B cell (primary cell): ENCODE data around the gene SLC2A4RG. TPM values are rescaled to one million over a fixed set of nuclear protein-coding genes. Genes with fewer than 3 reads are reported as not detected.

Source experiments
- ATAC-seq: fragments of 200-7000 bp; cut with Tn5 transposase; one replicate; pipeline ENCODE4 v1.10.0; 2021; ENCODE audit warnings: low read depth, mild to moderate bottlenecking, moderate number of reproducible peaks, moderate library complexity
- CTCF ChIA-PET: fragments of 350-600 bp; sonication (Branson Sonifier 250); formaldehyde crosslinking; loops from one replicate; lab custom pipeline; 2021; ENCODE audit warnings: antibody characterized with exemption, inconsistent platforms; lab: Charles Lee
- POLR2A ChIA-PET: fragments of 350-600 bp; sonication (Branson Sonifier 250); formaldehyde crosslinking; loops from one replicate; lab custom pipeline; 2021; ENCODE audit warnings: antibody characterized with exemption; lab: Charles Lee
- DNase-seq: peaks from one replicate; pipeline ENCODE4 v3.0.0; 2013
- H2AFZ ChIP-seq: 2 replicates; pipeline ENCODE4 v1.6.1; 2012; ENCODE audit warnings: mild to moderate bottlenecking, low read depth, low read length; ENCODE audit not compliant: insufficient read depth, poor library complexity, severe bottlenecking
- H3K27ac ChIP-seq, 2 donors: 1 replicate in 1 of 2; 2 replicates in 1 of 2; pipeline ENCODE4 v1.5.1; 2012 to 2013; ENCODE audit warnings: low read length in 2 of 2, mild to moderate bottlenecking in 2 of 2, moderate library complexity in 1 of 2
- H3K27me3 ChIP-seq, 4 experiments: fragments of 200-600 bp in 1 of 4; sonication (generic) in 1 of 4; replicated peaks in 1 of 4; 1 replicate in 2 of 4; 2 replicates in 2 of 4; pipeline versions ENCODE4 v1.6.1 to v1.7.0; 2013 to 2016; ENCODE audit warnings: low read length in 3 of 4, mild to moderate bottlenecking in 2 of 4, mixed read lengths in 1 of 4, moderate library complexity in 1 of 4; ENCODE audit not compliant: insufficient read depth in 4 of 4, control insufficient read depth in 3 of 4; ENCODE audit errors: control extremely low read depth in 1 of 4
- H3K36me3 ChIP-seq, 2 experiments: replicated peaks in 1 of 2; 1 replicate in 1 of 2; 2 replicates in 1 of 2; pipeline versions ENCODE4 v1.6.1 to v1.7.1; 2013; ENCODE audit warnings: low read length in 1 of 2; ENCODE audit not compliant: insufficient read depth in 2 of 2, control insufficient read depth in 1 of 2; ENCODE audit errors: control extremely low read depth in 1 of 2, extremely low read depth in 1 of 2
- H3K4me1 ChIP-seq, 2 donors: fragments of 200-600 bp in 1 of 2; sonication (generic) in 1 of 2; 1 replicate in 1 of 2; 2 replicates in 1 of 2; pipeline versions ENCODE4 v1.5.1 to v1.6.1; 2013 to 2017; ENCODE audit warnings: low read length in 2 of 2; ENCODE audit not compliant: control insufficient read depth in 2 of 2, insufficient read depth in 2 of 2
- H3K4me2 ChIP-seq: replicated peaks from 2 replicates; pipeline ENCODE3; 2012; ENCODE audit warnings: mild to moderate bottlenecking, low read depth, low read length; ENCODE audit not compliant: poor library complexity, severe bottlenecking
- H3K4me3 ChIP-seq, 5 experiments: fragments of 200-600 bp in 1 of 5; sonication (generic) in 1 of 5; 1 replicate in 3 of 5; 2 replicates in 2 of 5; pipeline versions ENCODE4 v1.5.1 to v1.7.0; 2011 to 2016; ENCODE audit warnings: low read length in 4 of 5, mild to moderate bottlenecking in 4 of 5, low read depth in 2 of 5, control low read depth in 1 of 5, moderate library complexity in 1 of 5; ENCODE audit not compliant: insufficient read depth in 1 of 5; ENCODE audit errors: control extremely low read depth in 1 of 5, extremely low read depth in 1 of 5
- H3K79me2 ChIP-seq: fragments of 200-600 bp; sonication (generic); one replicate; pipeline ENCODE4 v1.6.0; 2016; ENCODE audit warnings: low read length; ENCODE audit not compliant: control insufficient read depth, insufficient read depth
- H3K9ac ChIP-seq: fragments of 200-600 bp; sonication (generic); 2 replicates; pipeline ENCODE4 v1.6.1; 2017; ENCODE audit warnings: mild to moderate bottlenecking, low read length, moderate library complexity
- H3K9me3 ChIP-seq, 3 donors: one replicate each; pipeline versions ENCODE4 v1.6.1 to v1.7.1; 2013; ENCODE audit warnings: low read length in 2 of 3; ENCODE audit not compliant: control insufficient read depth in 2 of 3, insufficient read depth in 1 of 3; ENCODE audit errors: control extremely low read depth in 1 of 3
- H4K20me1 ChIP-seq: 2 replicates; pipeline ENCODE4 v1.6.0; 2012; ENCODE audit warnings: mild to moderate bottlenecking, low read length; ENCODE audit not compliant: insufficient read depth, control insufficient read depth, poor library complexity, severe bottlenecking
- H3K27ac Mint-ChIP-seq: one replicate; pipeline ENCODE4 v1.8.0; 2021; ENCODE audit warnings: mixed read lengths
- H3K27me3 Mint-ChIP-seq: one replicate; pipeline ENCODE4 v1.8.0; 2021; ENCODE audit warnings: mixed read lengths
- H3K4me1 Mint-ChIP-seq: one replicate; pipeline ENCODE4 v1.8.0; 2021; ENCODE audit warnings: mixed read lengths
- H3K4me3 Mint-ChIP-seq: one replicate; pipeline ENCODE4 v1.8.0; 2021; ENCODE audit warnings: mixed read lengths
- H3K9me3 Mint-ChIP-seq: one replicate; pipeline ENCODE4 v1.8.0; 2022; ENCODE audit warnings: mixed read lengths; ENCODE audit not compliant: insufficient read depth
- CTCF ChIP-seq: fragments of 200-600 bp; IDR thresholded peaks from one replicate; pipeline ENCODE4 v1.8.0; 2022; ENCODE audit warnings: antibody characterized with exemption, mild to moderate bottlenecking
- EZH2 ChIP-seq: IDR thresholded peaks from 2 replicates; pipeline ENCODE4 v1.6.1; 2012; ENCODE audit warnings: borderline replicate concordance, low read depth, mild to moderate bottlenecking, moderate library complexity, low read length; ENCODE audit not compliant: insufficient read depth, poor library complexity, severe bottlenecking
- WGBS: methylation state at CpG from one replicate; pipeline ENCODE4 v1.1.5; 2013; ENCODE audit warnings: missing lambda C conversion rate; ENCODE audit not compliant: insufficient coverage; 5-methylcytosine and 5-hydroxymethylcytosine counted together
- intact Hi-C: fragments of 100-400 bp; cut with micrococcal nuclease; formaldehyde crosslinking; loops from one replicate; pipeline ENCODE4 v1.10.0; 2022
- polyA plus RNA-seq: library from polyadenylated mRNA; depleted of rRNA; stranded (reverse); fragments of >200 nt; gene quantifications from 2 replicates; pipeline ENCODE4 v1.2.3, GENCODE V29; 2012
- total RNA-seq, 2 donors: library from RNA; stranded (reverse); fragments of 120-200 nt in 1 of 2; gene quantifications; 1 replicate in 1 of 2; 2 replicates in 1 of 2; pipeline versions ENCODE4 v1.2.3 to v1.2.4, GENCODE V29; 2013 to 2022

SLC2A4RG gene
- total and polyA plus RNA-seq, 2 donors (not counting 1 experiment from before 2014, with no cell fraction given): 39.7 to 49.4 TPM

GRCh38 chr20:63743210-63743970 lies 3.8 kb downstream of the SLC2A4RG start:
- no peaks in the 10 kb centered on the region for H3K79me2 ChIP-seq
- Mint-ChIP-seq H3K4me1 (no peaks in the 10 kb centered on the region), H3K27me3 (no peaks in the 10 kb centered on the region), H3K27ac (no peak overlapping the region), H3K4me3 (no peak overlapping the region), H3K9me3 (no peaks in the 10 kb centered on the region)
- H4K20me1 ChIP-seq: peaks cover 5% of the 10 kb centered on the region
- intact Hi-C loops: no loop called here
- POLR2A ChIA-PET: no interaction called here
- DNase-seq (no peak), ATAC-seq (no peak)
- no peak for TF ChIP-seq CTCF
- TF ChIP-seq EZH2: no peak
- no peaks in the 10 kb centered on the region for H3K9me3 ChIP-seq
- WGBS: 96% methylated on average over 24 of the region's 31 CpGs
- CTCF ChIA-PET: interaction anchor here (0.7 kb wide), 1 partner anchor 331 kb away, joined by 3 read pairs; no protein-coding TSS in a partner anchor
- peaks cover 0 to 4% of the 10 kb centered on the region in 2 experiments for H3K36me3 ChIP-seq
- no peak overlapping the region for H3K4me2 ChIP-seq
- no peak overlapping the region for H3K4me3 ChIP-seq
- H2AFZ ChIP-seq: no peak overlapping the region
- H3K27me3 ChIP-seq: no peaks in the 10 kb centered on the region
- peaks cover 14 to 20% of the 10 kb centered on the region in 2 donors for H3K4me1 ChIP-seq
- H3K9ac ChIP-seq: no peak overlapping the region
- H3K27ac ChIP-seq: no peak overlapping the region

GRCh38 chr20:63744158-63744557 lies 4.6 kb downstream of the SLC2A4RG start:
- no peak overlapping the region for H3K4me3 ChIP-seq
- intact Hi-C loops: no loop called here

More at GRCh38 chr20:63744158-63744557, 4.6 kb downstream of the SLC2A4RG start:
- Mint-ChIP-seq H3K4me1 (no peaks in the 10 kb centered on the region), H3K27me3 (no peaks in the 10 kb centered on the region), H3K4me3 (no peak overlapping the region), H3K9me3 (no peaks in the 10 kb centered on the region), H3K27ac (no peak overlapping the region)
- no peak overlapping the region for H3K27ac ChIP-seq
- H3K9me3 ChIP-seq: no peaks in the 10 kb centered on the region
- ATAC-seq (no peak), DNase-seq (no peak)
- WGBS: 80% methylated on average over 4 of the region's 4 CpGs
- no peak overlapping the region for H2AFZ ChIP-seq
- H3K27me3 ChIP-seq: no peaks in the 10 kb centered on the region
- no peaks in the 10 kb centered on the region for H4K20me1 ChIP-seq
- POLR2A ChIA-PET: no interaction called here
- CTCF ChIA-PET: no interaction called here
- no peaks in the 10 kb centered on the region for H3K79me2 ChIP-seq
- TF ChIP-seq CTCF: no peak
- TF ChIP-seq EZH2: no peak
- peaks cover 6 to 12% of the 10 kb centered on the region in 2 donors for H3K4me1 ChIP-seq
- H3K9ac ChIP-seq: no peak overlapping the region
- H3K4me2 ChIP-seq: no peak overlapping the region
- H3K36me3 ChIP-seq: peaks cover 0 to 4% of the 10 kb centered on the region in 2 experiments
